ENCODE results near the gene ZIC2.

GRCh38 chr13:99949679-99950413 lies 31.7 kb upstream of the ZIC2 start:
- TF ChIP-seq POLR2A (IDR thresholded peaks at IDR 0.05) (no peak), CTCF (IDR thresholded peaks at IDR 0.05) (no peak), POLR2AphosphoS5 (IDR thresholded peaks at IDR 0.05) (no peak), EP300 (IDR thresholded peaks at IDR 0.05) (no peak)

All from stomach (tissue), 4 donors.